ENCODE results near the gene MIGA2.

GRCh38 chr9:129033216-129033615 is 3.2 kb upstream of the MIGA2 start:
- no peak for TF ChIP-seq ZNF776 (tag by site-specific recombination; IDR thresholded peaks at IDR 0.05; ENCODE audit: borderline replicate concordance)
- no peak for TF ChIP-seq CTCF (tag by site-specific recombination; IDR thresholded peaks at IDR 0.05)
- TF ChIP-seq TSHZ1 (tag by site-specific recombination; IDR thresholded peaks at IDR 0.05; ENCODE audit: borderline replicate concordance) = no peak
- TF ChIP-seq PRDM1 (tag by site-specific recombination; IDR thresholded peaks at IDR 0.05) = no peak
- TF ChIP-seq, protein P1, sequence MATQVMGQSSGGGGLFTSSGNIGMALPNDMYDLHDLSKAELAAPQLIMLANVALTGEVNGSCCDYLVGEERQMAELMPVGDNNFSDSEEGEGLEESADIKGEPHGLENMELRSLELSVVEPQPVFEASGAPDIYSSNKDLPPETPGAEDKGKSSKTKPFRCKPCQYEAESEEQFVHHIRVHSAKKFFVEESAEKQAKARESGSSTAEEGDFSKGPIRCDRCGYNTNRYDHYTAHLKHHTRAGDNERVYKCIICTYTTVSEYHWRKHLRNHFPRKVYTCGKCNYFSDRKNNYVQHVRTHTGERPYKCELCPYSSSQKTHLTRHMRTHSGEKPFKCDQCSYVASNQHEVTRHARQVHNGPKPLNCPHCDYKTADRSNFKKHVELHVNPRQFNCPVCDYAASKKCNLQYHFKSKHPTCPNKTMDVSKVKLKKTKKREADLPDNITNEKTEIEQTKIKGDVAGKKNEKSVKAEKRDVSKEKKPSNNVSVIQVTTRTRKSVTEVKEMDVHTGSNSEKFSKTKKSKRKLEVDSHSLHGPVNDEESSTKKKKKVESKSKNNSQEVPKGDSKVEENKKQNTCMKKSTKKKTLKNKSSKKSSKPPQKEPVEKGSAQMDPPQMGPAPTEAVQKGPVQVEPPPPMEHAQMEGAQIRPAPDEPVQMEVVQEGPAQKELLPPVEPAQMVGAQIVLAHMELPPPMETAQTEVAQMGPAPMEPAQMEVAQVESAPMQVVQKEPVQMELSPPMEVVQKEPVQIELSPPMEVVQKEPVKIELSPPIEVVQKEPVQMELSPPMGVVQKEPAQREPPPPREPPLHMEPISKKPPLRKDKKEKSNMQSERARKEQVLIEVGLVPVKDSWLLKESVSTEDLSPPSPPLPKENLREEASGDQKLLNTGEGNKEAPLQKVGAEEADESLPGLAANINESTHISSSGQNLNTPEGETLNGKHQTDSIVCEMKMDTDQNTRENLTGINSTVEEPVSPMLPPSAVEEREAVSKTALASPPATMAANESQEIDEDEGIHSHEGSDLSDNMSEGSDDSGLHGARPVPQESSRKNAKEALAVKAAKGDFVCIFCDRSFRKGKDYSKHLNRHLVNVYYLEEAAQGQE (tag by site-specific recombination; IDR thresholded peaks at IDR 0.05) = no peak
- TF ChIP-seq, protein P2, sequence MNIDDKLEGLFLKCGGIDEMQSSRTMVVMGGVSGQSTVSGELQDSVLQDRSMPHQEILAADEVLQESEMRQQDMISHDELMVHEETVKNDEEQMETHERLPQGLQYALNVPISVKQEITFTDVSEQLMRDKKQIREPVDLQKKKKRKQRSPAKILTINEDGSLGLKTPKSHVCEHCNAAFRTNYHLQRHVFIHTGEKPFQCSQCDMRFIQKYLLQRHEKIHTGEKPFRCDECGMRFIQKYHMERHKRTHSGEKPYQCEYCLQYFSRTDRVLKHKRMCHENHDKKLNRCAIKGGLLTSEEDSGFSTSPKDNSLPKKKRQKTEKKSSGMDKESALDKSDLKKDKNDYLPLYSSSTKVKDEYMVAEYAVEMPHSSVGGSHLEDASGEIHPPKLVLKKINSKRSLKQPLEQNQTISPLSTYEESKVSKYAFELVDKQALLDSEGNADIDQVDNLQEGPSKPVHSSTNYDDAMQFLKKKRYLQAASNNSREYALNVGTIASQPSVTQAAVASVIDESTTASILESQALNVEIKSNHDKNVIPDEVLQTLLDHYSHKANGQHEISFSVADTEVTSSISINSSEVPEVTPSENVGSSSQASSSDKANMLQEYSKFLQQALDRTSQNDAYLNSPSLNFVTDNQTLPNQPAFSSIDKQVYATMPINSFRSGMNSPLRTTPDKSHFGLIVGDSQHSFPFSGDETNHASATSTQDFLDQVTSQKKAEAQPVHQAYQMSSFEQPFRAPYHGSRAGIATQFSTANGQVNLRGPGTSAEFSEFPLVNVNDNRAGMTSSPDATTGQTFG (tag by site-specific recombination; IDR thresholded peaks at IDR 0.05; ENCODE audit: borderline replicate concordance) = no peak
- no peak for TF ChIP-seq ZNF624 (tag by site-specific recombination; IDR thresholded peaks at IDR 0.05)
- no peak for TF ChIP-seq ZNF660 (tag by site-specific recombination; IDR thresholded peaks at IDR 0.05)
